ENCODE measurements around the gene ZNFX1.
A peak's percentile ranks its signal among the peaks of the same experiment; 100 is the strongest.
"Not testable (repeated sequence)": the region's sequence is repeated elsewhere in the genome, so short reads cannot be mapped to it uniquely, and the experiment has no call there.

Gene ZNFX1

DNA sequence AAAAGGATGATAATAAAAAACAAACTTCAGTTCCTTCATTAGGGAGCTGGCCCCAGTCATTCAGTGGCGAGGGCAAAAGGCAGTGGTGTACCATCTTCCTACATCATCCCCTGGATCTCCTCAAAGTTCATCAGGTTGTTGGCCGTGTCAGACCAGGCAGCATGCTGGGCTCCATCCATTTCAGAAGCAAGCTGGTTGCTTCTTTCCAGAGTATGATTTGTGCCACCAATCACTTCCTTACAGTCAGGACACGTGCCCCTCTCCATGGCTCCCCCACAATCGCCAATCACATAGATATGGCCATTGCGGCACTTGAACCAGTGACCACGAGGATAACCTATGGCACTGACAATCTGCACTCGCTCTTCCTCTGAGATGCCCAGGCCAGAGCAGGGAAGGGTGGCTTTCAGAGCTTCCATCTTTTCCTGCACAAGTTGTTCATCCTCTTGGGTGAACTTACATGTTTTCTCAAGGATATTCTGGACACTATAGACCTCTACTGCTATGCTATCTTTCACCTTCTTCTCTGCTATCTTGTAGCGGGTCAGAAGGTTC is 30.6 kb downstream of the ZNFX1 start:
- no peak for DNase-seq

DNA sequence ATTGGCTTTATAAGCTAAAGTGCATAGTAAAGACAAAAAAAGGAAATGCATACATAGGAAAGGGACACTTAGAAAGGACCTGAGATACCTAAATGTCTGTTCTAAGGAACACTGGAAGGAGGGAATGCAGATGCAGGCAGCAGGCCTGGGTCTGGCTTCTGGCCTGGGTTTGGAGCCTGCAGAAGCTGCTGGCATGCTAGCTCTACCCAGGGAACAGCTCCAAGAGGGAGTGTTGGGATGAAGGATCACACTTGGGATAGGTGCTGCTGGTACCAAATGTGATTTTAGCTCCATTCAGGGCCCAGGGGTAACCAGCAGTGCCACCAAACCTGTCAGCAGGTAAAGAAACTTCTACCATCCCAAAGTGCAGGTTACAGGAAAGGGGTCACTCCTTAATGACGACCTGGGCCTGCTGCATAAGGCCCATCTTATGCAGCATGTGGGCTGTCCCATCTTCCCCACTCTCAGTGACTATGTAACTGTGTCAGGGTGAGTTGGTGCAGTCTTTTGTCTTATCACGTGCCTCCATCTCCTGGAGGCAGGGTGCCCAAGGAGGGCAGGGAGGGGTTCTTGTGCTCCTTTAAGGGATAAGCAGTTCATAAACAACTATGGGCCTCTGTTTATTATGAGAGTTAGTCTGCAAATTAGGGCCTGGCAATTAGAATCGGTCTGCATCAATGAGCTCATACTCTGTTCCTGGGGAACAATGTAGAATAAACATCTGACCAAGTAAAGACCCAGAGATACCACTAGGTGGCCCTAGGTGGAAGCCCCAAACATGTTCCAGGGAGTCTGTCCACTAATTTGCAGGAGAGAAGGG is 31.7 kb downstream of the ZNFX1 start:
- DNase-seq = peak in 1 of 2 donors; percentile 45

DNA sequence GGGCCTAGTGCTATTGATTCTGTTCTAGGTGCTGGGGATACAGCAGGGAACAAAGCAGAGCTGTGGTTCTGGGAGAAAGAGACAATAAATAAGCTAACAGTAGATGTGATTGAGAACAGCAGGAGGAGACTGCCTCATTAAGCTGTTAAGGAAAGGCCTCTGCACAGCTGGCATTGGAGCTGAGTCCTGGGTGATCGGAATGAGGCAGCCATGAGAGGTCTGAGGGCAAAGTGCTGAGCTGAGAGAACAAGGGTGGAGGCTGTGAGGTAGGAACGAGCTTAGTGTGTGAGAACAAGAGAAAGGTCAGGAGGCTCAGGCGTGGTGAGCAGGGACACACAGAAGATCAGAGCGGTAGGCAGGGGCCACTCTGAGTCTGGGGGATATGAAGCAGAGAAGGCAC is 40.3 kb downstream of the ZNFX1 start:
- no peak for DNase-seq

DNA sequence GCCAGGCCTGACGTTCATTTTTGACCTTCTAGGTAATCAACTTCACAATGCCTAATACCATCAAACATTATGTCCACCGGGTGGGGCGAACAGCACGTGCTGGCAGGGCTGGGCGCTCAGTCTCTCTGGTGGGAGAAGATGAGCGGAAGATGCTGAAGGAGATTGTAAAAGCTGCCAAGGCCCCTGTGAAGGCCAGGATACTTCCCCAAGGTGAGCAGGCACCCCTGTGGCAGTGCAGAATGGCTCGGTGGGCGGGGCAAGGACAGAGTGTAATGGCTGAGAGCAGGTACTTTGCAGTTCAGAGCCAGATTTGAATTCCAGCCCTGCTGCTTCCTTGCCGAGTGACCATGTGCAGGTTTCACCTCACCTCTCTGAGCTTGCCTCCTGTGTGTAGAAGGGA is 41.6 kb downstream of the ZNFX1 start:
- DNase-seq = no peak

DNA sequence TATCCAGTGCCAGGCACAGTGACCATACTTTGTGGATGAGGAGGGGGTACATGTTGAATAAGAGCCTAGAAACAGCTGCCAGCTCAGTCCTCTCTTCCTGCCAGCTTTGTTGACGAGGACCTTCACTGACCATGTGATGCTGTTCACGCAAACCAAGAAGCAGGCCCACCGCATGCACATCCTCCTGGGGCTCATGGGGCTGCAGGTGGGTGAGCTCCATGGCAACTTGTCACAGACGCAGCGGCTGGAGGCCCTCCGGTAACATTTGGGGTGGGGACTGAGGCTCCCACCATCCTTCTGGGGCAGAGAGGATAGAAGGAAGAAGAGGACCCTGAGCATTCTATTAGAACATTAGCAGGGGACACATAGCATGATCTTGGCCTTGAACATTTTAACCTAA is 43.0 kb downstream of the ZNFX1 start:
- no peak for DNase-seq

DNA sequence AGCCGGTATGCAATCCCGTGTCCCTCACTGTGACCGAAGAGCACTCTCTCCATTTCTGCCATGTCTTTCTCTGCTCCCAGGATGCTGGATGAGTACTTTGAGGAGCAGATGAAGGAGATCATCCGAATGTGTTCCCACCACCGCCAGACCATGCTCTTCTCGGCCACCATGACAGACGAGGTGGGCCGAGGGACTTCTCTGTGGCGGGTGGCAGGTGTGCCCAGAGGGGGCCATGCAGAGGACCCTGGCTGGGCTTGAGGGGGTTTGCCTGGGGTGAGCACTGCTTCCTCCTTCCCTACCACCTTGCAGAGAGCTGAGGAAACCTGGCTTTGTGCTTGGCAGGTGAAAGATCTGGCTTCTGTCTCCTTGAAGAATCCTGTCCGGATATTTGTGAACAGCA is 44.6 kb downstream of the ZNFX1 start:
- DNase-seq = no peak

DNA sequence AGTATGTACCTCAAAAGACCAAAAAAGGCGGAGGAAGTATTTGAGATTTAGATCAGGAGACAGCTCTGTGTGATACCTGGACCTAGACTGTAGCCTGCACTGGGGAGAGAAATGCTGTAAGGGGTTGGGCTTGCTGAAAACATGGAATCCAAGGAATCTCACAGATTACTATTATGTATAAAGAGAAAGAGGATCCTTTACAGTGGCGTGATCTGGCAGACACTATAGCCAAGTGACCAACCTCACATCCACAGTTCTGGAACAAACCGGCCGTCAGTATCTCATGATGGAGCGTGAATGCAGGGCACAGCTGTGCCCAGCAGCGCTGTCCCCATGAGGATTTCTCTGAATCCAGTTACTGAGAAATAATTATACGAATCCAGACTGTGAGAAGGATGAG is 46.4 kb downstream of the ZNFX1 start:
- no peak for DNase-seq

DNA sequence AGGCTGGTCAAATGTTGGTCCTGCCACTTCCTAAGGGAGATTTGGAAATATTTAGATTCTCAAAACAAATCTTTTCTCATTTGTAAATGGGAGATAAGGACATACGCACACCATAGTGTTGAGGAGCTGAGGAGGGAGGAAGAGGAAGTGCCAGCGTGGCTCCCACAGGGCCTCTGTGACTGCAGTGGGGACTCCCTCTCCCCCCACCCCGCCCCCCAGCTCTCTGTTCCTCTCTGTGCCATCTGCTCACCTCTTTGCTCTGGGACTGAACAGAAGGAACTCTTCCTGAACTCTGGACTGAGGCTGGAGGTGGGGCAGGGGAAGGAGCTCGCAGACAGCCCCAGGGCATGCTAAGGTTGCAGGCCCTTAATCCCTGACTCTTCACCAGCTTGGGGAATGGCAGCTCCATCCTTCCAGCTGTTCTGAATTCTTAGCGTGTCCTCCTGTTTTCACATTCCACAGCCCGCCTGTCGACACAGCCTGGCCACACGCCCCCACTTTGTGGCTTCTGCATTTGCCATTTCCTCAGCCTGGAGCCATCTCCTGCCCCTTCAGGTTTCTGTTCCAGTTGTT is 47.2 kb downstream of the ZNFX1 start:
- peak; percentile 56 to 65 for DNase-seq

DNA sequence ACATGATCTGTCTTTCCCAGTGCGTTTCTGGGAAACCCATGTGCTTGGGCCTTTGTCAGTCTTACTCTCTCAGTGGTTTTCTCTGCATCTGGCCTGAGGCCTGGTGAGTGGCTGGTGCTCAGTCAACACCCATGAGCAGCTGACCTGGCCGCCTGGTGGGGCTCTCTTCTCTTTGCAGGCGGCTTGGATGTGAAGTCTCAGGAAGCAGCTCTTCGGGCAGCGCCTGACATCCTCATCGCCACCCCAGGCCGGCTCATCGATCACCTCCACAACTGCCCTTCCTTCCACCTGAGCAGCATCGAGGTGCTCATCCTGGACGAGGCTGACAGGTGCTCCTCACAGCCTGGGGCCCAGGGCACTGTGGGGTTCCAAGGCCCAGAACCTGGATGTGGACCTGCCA is 47.8 kb downstream of the ZNFX1 start:
- no peak for DNase-seq

DNA sequence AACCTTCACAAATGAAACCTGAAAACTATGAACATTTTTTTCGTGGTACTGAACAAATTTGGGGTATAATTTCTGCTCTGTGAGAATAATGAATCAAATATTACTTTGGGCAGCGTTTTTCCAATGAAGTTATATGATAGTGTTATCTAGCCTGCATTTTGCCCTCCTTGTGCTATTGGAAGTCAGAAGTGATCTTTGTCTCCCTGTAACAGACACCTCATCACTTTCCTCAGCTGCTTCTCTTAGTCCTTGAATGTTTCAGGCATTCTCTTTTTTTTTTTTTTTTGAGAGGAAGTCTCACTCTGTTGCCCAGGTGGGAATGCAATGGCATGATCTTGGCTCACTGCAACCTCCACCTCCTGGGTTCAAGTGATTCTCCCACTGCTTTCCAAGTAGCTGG is 48.5 kb downstream of the ZNFX1 start:
- DNase-seq = no peak

DNA sequence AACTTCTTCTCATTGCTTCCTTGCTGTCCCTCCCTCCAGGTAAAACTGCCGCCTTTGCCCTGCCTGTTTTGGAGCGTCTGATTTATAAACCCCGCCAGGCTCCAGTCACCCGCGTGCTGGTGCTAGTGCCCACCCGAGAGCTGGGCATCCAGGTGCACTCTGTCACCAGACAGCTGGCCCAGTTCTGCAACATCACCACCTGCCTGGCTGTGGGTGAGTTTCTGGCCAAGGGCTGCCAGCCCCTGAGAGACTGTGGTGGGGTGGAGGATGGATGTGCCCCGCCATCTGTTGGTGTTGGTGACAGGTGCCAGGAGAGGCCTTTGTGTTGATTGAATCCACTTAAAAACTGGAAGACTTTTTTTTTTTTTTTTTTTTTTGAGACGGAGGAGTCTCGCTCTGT is 49.2 kb downstream of the ZNFX1 start:
- DNase-seq = no peak

DNA sequence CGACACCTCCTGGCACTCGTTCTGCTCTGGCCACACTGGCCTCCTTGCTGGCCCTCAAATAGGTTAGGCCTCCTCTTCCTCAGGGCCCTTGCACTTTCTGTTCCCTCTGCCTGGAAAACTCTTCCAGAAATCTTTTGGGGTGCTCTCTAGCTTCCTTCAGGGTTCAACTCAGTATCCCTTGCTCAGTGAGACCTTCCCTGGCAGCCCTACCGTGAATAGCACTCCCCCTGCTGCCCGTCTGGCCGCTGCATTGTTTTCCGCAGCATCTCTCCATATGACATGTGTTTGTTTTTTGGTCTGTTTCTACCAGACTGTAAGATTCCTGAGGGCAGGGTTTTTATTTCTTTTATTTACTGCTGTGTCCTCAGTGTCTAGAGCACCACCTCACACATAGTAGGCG is 52.0 kb downstream of the ZNFX1 start:
- no peak for DNase-seq

DNA sequence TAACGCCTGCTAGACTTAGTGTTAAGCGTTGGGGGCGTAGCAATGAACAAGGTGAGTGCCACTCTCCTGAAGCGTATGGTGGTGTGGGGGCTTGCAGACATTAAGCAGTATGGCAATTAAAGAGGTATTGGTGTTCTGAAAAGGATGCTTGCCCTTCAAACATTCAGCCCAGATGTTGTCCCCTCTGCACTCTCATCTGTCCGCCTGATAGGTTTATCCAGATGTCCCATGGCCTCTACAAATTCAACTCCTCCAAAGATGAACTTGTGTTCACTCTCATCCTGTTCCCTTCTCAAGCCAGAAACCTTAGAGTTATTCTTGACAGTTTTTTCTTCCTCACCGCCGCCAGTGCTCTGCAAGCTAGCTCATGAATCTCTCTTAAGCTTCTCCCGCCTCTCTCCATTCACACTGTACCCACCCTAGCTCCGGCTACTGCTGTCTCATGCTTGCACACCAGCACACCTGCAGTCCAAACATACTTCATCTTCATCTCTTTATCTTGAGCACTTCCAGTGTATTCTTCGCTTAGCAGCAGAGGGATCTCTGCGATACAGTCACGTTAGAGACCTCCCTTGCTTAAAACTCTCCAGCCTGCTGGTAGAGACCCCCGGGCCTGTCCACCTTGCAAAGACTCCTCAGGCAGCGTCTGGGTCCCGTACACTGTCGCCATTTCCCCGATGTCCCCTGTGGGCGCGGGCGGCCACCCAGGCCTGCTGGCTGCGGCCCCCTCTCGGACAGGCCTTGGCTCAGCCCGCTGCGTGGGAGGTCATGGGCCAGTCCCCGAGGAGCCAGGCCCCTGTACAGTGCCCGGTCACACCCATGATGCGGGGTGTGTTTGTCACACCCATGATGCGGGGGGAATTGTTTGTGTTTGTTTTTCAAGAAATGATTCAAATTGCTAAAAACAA is 57.7 kb downstream of the ZNFX1 start:
- DNase-seq = no peak

DNA sequence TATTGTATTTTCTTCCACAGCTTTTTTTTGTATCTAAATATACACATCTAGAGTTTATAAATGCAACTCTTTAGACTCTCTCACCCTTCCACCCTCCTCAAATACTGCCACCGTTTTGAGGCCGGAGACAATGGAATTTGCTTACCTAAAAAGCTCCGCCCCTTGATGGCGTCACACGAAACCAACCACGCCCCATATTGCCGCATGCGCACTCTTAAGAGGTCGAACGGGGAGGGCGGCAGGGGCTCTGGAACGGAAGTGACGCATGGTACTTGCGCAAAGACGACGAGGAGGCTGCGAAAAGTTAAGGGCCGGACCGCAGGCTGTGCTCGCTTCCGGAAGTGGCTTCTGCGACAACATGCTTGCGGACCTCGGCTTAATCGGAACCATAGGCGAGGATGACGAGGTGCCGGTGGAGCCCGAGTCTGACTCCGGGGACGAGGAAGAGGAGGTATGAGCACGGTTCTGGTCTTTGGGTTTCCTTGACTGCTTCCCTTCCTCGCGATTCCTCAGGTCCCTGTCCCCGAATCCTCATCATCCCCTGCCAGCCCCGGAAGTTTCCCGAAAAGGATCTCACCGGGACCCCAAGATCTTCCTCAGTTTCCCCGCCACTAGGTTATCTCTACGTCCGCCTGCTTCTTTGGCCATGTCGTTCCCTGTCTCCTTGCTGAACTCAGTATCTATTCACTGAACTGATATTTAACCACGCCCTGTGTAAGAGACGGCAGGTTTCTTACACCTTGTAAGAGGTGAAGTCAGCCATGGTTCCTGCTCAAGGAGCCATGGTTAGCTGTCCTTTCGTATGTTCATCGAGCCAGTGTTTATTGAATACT is 58.5 kb downstream of the ZNFX1 start, which contains the start of gene DDX27:
Gene DDX27 (plus strand): TSS at position 326 of the 833 bp plus-strand sequence. CDS start 33 bp downstream, at position 359.
- peak; percentile 96 to 100 for DNase-seq

DNA sequence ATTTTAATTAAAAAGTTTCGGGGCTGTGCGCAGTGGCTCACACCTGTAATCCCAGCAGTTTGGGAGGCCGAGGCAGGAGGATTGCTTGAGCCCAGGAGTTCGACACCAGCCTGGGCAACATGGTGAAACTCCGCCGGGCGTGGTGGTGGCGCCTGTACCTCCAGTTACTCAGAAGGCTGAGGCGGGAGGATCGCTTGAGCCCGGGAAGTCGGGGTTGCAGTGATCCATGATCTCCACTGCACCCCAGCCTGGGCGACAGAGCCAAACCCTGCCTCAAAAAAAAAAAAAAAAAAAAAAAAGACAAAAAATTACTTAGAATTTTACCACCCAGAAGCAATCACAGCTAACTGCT is 59.1 kb downstream of the ZNFX1 start:
- not testable (repeated sequence) for DNase-seq

DNA sequence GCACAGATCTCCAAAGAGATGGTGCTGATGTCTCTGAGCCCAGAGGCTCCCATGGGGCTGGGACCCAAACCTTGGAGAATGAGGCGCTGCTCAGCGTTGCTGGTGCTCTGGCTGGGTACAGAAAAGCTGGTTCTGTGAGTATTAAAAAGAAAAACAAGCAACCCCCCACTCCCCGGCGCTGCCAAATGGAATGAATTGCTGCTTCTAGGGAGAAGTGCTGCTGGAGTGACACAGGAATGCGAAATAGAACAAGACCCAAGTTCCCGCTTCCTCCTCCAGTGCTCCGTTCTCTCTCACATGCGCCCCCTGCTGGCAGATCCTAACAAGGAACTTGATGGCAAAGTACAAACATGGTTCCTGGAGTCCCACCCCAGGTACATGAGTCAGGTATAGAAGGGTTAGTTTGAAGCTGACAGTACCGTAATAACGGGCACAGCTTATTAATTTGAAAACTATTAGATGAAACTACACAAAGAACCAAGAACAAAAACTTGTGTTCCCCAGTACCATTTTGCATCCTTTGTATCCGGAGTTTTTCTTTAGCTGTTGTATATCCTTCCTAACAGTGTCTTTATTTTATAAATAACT is 60.8 kb downstream of the ZNFX1 start:
- DNase-seq = peak; percentile 80 to 99

DNA sequence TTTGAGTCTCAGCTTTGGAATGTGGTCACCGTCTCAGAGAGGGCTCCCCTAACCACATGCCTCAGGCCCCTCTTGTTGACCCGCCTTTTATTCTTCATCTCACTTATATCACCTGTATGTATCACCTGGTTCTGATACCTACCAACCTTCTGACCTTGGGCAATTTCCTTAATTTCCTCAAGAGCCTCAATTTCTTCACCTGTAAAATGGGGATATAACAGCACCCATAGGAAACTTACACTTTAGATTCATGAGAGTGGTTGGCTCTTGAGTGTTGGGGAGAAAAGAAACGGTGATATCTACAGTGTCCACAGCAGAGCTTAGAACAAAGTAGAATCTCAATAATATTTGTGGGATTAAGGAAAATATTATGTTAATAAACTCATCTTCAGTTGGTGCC is 62.6 kb downstream of the ZNFX1 start:
- no peak for DNase-seq

DNA sequence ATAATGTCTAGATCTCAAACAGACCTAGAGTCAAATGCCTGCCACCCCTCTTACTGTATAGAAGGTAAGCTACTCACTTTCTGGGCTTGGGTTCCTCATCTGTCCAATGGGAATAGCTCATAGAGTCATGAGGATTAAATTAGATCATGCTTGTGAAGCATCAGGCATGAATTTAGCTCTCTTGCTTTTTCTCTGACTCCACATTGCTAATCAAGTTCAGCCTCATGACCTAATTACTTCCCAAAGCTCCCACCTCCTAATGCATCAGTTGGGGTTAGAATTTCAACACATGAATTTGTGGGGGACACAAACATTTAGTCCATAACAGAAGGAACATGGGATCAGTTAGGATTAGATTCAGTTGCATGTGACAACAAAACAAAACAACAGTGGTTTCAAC is 63.3 kb downstream of the ZNFX1 start:
- DNase-seq = peak; percentile 3 to 40

DNA sequence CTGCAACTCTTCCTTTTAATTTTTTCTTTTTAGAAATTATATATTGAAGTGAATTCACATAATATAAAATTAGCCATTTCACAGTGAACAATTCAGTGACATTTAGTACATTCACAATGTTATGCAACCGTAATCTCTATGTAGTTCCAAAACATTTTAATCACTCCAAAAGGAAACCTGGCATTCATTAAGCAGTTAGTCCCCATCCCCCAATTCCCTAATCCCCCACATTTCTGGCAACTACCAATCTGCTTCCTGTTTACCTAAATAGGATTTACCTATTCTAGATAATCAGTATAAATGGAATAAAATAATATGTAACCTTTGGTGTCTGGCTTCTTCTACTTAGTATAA is 67.1 kb downstream of the ZNFX1 start:
- no peak for DNase-seq

DNA sequence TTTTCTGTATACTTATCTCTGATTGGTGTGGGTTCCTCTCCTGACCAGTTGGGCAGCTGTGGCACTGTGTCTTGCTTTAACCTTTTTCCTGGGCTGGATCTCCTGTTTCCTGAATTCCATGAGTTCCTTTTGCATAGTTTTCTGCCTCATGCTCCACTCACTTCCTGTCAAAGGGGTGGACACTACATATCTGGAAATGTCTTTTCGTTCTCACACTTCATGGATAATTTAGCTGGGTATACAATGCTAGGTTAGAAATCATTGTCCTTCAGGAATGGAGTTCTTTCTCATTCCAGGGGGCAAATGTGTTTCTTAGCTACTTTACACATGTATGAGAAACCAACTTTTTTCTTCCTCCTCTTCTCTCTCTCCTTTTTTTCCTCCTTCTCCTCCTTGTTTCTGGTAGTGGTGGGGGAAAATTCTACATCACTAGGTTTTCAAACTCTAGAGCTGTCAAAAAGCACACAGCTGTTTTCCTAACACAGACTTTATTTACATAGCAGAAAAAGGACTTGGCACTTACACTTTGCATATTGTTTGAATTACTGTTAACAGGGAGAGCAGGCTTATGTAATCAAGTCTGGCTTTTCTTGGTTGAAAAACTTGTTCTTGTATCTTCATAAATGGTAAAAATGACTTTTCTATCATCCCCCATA is 67.6 kb downstream of the ZNFX1 start:
- no peak for DNase-seq

DNA sequence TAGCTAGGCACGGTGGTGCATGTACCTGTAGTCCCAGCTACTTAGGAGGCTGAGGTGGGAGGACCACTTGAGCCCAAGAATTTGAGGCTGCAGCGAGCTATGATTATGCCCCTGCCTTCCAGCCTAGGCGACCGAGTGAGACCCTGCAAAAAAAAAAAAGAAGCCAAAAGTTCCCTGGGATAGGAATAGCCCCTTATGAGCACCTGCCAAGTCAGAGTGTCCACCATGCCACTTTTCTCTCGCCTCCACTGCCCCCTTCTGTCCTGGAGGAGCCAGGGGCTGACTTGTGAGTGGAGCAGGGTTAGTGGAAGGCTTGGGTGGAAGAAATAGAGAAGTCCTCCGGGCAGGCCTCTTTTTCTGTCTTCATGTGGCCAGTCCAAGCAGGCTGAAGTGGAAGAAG is 70.8 kb downstream of the ZNFX1 start:
- peak in 1 of 2 donors; percentile 29 for DNase-seq

DNA sequence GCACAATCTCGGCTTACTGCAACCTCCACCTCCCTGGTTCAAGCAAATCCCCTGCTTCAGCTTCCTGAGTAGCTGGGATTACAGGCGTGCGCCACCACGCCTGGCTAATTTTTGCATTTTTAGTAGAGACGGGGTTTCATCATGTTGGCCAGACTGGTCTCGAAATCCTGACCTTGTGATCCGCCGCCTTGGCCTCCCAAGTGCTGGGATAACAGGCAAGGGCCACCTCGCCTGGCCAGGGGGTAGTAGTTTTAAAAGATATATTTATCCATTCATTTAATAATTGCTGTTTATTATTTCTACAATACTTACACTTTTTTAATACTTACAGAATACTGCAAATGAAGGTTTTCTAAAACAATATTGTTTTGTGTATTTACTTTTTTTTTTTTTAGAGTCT is 74.1 kb downstream of the ZNFX1 start:
- DNase-seq = no peak
